Measurements from ENCODE around the gene IGSF1.
"Not testable (repeated sequence)": the region's sequence is repeated elsewhere in the genome, so short reads cannot be mapped to it uniquely, and the experiment has no call there.

Gene IGSF1

GRCh38 chrX:131270080-131270479 is 19.0 kb downstream of the IGSF1 start:
- DNase-seq (ENCODE audit: low read depth), result no peak

DNA sequence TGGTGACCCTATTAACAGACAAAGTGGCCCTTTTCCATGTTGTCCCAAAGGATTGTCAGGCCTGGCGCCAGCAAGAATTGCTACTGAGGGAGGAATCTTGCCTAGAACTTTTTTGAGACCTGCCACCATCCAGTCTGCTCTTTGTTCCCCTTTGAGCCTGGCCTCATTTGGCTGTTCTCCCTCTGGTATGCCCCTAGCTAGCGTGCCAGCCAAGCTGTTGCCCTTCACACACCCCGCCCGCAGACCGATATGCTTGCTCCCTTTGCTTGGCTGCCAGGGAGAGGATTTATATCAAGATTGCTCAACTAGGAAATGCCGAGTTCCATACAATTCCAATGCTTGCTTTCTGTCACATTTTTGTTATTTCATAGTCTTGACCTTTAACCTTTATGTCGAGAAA is 24.4 kb downstream of the IGSF1 start:
- no peak for DNase-seq (ENCODE audit: low read depth)

DNA sequence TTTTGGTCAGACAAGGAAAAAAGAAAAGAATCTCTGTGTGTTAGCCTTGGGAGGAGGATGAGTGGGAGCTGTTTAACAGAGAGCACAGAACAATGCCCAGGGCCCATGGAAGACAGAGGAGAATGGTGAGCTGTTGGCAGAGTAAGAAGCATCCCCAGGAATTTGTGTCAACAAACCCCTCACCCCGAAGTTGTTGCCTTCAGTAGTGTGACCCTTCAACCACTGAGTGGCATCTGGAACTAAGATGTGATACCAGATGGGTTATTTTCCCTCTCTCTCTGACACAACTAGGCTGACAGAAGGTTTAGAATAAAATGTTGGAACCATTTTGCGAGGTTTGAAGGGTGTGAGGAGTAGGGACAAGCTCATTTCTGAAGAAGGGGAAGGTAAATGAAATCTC is 25.1 kb downstream of the IGSF1 start:
- DNase-seq (ENCODE audit: low read depth), result no peak

DNA sequence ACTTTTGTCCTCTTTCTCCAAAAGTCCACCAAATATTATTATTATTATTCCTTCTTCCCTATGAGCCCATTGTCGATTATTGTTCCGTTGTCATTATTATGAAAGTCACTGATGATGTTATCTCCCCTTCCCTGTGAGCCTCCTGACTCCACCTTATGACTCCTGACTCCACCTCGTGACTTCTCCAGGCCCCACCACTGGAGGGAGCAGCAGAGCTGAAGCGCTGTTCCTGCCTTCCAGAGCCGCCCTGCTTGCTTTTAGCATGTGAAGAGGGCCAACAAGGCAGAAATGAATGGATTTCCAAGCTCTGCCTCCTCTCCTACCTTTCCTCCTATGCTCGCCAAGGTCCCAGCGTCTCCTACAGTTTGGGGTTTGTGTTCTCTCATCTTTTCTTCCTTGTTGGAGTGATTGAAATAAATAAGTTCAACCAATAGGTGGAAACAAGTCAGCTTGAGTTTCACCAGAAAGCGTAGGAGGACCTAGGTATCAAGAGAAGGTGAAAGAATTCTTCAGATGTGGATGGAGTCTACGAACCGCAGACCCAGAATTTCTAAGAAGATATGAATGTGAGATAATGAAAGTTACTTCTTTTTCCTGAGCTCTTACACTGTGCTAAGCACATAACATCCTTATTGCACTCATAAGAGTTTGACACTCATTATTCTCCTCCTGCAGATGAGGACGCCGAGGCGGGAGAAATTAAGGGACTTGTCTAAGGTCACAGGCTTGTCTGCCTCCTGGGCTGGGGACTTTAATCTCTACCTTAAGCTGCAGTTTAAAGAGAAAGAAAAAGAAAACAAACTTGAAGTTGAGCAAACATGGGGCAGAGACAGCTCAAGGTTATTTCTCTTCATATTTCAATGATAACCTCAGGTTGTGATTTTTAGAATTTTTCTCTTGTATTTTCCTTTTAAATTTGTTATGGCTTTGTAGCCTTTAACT is 26.1 kb downstream of the IGSF1 start:
- DNase-seq (ENCODE audit: low read depth), result no peak

DNA sequence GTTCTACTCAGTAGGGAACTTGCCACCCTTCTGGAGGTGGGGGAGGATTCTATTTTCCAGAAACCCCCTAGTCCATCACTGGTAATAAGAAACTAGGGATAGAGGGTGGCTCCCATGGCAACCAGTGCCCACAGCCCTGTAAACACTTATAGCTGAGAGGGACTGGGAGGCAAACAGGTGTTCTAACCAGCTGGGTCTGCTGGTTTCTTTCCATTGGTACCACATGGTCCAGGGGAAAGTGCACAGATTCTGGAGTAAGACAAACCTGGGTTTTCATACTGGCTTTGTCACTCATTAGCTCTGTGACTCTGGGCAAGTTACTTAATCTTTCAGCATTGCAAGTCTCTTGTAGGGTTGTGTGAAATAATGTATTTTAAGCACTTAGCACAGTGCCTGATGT is 26.9 kb downstream of the IGSF1 start:
- DNase-seq (ENCODE audit: low read depth), result no peak

DNA sequence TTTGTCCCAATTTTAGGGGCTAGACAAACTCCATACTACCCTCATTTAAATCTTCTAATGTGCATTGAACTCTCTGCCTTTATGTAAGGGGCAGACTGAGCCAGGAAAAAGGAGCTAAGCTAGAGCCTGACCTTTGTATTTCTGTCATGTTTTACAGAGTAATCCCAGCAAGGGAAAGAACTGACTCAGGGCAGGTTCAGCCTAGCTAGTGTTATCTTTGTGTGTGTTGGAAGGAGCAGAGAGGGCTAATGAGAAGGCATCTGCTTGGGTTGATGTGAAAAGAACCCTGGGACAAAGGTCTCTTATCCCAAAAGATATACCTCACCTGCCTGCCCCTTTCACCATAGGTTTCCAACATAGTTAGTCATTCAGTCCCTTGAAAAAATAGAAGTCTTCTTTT is 31.7 kb downstream of the IGSF1 start:
- DNase-seq (ENCODE audit: low read depth), result no peak

DNA sequence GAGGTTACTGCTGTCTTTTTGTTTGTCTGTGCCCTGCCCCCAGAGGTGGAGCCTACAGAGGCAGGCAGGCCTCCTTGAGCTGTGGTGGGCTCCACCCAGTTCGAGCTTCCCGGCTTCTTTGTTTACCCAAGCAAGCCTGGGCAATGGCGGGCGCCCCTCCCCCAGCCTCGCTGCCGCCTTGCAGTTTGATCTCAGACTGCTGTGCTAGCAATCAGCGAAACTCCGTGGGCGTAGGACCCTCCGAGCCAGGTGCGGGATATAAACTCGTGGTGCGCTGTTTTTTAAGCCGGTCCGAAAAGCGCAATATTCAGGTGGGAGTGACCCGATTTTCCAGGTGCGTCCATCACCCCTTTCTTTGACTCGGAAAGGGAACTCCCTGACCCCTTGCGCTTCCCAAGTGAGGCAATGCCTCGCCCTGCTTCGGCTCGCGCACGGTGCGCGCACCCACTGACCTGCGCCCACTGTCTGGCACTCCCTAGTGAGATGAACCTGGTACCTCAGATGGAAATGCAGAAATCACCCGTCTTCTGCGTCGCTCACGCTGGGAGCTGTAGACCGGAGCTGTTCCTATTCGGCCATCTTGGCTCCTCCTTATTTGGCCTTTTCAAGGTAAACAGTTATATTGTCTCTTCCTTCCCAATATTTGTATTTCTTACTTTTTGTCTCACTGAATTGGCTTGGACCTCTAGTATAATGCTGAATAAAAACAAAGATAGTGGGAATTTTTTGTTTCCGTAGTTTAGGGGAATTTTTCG is 37.9 kb downstream of the IGSF1 start:
- DNase-seq (ENCODE audit: low read depth), result not testable (repeated sequence)

GRCh38 chrX:131239057-131239456 is 50.0 kb downstream of the IGSF1 start:
- no peak for DNase-seq (ENCODE audit: low read depth)

- DNase-seq (ENCODE audit: low read depth), result no peak
Observed at GRCh38 chrX:131237363-131237762, 51.7 kb downstream of the IGSF1 start.

- DNase-seq (ENCODE audit: low read depth), result no peak
Observed at GRCh38 chrX:131235768-131236545, 53.1 kb downstream of the IGSF1 start.

DNA sequence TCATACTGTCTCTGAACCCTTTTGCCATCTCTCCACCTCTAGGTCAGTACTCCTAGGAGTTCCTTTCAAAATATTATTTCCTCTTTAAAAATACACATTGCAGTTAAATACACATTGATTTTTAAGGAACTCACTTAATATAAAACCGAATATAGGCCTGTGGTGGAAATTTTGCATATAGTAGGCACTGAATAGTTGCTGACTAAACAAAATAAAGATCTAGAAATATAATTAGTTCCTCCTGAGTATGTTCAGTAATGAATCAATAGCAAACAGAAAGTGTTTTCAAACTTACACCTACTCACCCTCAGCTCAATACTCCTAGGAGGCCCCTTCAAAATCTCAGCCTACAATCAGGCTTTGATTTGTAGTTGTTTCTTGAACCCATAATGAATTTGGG is 61.5 kb downstream of the IGSF1 start:
- no peak for DNase-seq (ENCODE audit: low read depth)

GRCh38 chrX:131226591-131226990 is 62.5 kb downstream of the IGSF1 start:
- DNase-seq (ENCODE audit: low read depth), result no peak

GRCh38 chrX:131225078-131225477 is 64.0 kb downstream of the IGSF1 start:
- no peak for DNase-seq (ENCODE audit: low read depth)
